A673 (cell line): ENCODE results near the gene ITPA.

Experiments used
- EZH2 ChIP-seq: fragments of 200-600 bp; sonication (generic); IDR thresholded peaks from 2 replicates; pipeline ENCODE4 v1.6.1; 2017; ENCODE audit warnings: borderline replicate concordance, low read depth, mild to moderate bottlenecking, mixed read lengths, antibody characterized with exemption, low read length; ENCODE audit not compliant: poor library complexity, severe bottlenecking
- TF ChIP-seq, protein P1 (sequence below): fragments of 300-800, 200-600 bp; sonication (generic); conservative IDR thresholded peaks from 2 replicates; pipeline ENCODE4 v1.5.1; 2017; ENCODE audit warnings: low read depth, mild to moderate bottlenecking, antibody characterized with exemption, low read length, moderate library complexity, mixed read lengths

DNA sequence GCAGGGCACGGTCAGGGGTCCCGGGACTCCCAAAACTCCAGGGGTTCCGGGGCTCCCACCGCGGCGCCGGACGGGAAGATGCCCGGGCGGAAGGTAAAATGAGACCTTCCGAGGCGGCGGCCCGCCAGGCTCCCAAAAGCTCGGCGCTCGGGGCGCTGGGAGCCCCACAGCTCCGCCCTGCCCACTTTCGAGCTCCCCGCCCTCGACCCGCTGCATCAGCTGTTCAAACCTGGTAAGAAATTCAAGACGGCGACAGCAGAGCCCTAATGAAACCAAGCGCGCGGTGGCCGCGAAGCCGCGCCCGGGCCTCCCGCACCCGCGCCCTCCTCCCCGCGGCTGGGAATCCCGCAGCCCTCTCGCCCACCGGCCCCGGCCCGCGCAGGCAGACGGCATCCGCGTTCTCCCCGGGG lies 29.3 kb downstream of the ITPA start:
- TF ChIP-seq, protein P1, sequence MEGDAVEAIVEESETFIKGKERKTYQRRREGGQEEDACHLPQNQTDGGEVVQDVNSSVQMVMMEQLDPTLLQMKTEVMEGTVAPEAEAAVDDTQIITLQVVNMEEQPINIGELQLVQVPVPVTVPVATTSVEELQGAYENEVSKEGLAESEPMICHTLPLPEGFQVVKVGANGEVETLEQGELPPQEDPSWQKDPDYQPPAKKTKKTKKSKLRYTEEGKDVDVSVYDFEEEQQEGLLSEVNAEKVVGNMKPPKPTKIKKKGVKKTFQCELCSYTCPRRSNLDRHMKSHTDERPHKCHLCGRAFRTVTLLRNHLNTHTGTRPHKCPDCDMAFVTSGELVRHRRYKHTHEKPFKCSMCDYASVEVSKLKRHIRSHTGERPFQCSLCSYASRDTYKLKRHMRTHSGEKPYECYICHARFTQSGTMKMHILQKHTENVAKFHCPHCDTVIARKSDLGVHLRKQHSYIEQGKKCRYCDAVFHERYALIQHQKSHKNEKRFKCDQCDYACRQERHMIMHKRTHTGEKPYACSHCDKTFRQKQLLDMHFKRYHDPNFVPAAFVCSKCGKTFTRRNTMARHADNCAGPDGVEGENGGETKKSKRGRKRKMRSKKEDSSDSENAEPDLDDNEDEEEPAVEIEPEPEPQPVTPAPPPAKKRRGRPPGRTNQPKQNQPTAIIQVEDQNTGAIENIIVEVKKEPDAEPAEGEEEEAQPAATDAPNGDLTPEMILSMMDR = no peak
- no peak for TF ChIP-seq EZH2
